Activated CD8-positive, alpha-beta memory T cell treated with anti-CD3 and anti-CD28 coated beads, Interleukin-2, amount 50 U/mL, for 24 hours (primary cell): ENCODE measurements around the gene CCNJL.

Experiments
- DNase-seq: peaks from one replicate; pipeline ENCODE4 v3.0.0-alpha.2; 2020; ENCODE audit errors: extremely low read depth

Gene CCNJL

DNA sequence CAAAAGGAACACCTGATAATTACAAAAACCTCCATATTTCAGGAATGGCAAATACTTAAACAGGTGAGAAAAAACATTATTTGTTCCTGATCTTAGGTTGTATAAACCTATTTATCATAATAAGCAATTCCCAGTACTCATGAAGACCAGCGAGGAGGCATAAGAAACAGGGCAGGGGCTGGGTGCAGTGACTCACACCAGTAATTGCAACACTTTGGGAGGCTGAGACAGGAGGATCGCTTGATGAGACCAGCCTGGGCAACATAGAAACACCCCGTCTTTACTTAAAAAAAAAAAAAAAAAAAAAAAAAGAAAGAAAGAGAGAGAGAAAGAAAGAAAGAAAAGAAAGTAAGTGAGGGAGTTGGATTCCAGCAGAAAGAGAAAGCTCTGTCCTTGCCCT is 21.6 kb downstream of the CCNJL start:
- DNase-seq, result no peak

DNA sequence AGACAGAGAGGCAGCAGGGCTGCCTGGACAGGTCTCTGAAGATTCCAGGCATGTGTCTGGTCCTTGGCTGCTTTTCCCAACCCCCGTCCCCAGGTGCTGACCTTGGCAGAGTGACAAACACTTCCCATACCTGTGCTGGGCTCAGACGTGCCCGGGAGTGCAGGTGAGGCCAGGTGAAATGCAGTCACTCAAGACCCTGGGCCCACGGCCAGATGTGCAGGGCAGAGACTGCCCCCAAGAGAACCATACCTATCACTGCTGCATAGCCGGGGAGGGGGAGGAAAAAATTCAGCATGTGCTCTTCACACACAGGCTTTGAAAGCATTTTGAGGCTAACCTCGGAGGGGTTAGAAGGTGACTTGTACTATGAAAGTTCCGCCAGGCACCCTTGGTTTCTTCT is 22.6 kb downstream of the CCNJL start:
- DNase-seq, result no peak

DNA sequence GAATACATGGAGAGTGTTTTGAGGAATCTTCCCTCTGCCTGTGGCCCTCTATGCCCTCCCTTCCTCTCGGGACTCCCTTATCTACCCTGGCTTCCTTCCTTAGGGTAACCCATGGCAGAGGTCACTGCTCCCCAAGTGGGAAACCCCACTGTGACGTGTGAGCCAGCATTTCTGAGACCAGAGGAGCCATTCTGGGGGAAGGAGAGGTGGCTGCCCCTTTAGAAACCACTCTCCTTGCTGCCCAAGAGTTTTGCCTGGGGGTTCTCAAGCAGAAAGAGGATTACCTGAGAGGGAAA is 23.1 kb downstream of the CCNJL start:
- DNase-seq, result no peak

DNA sequence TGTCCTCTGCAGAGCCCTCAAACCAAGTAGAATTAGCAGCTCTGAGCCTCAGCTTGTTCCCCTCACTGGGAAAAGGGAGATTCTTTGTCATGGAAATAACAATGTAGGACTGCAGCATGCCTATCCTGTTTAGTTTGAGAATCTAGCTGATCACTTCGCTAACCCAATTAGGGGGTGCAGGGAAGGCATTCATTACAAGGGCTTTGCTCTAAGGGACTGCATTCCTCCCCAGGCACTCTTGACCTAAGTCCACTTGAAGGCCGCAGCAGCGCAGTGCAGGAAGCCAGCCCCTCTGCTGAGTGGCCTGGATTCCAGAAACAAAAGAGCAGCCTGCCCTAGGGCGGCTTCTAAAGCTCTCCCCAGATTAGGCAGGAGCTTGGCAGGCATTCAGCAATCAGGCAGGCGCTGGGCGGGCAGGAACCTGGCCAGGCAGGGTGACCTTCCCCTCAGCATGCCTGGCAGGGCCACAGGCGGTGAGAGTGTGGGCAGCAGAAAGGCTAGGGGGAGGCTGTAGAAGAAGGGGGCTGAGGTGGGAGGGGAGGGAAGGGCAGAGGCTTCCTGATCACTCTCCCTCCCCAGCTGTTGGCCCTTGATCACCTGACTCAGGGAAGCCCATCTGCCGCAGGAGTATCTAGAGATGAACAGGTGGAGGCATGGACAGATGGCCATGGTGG is 24.8 kb downstream of the CCNJL start:
- DNase-seq, result no peak

DNA sequence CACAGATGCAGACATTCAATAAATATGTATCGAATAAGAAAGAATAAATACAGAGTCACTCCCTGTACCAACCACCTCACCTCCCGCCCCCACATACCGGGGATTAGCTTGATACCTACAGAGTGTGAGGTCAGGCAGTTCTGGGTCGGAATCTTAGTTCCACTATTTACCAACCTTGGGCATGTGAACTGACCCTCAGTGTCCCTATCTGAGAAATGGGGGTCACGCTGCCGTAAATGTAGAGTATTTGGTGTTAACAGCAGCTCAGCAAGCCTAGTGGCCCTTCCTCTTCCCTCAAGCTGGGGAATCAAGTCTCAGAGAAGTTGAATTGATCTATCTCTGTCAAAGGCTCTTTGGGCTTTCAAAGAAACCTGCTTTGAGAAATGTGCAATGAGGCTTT is 25.4 kb downstream of the CCNJL start:
- DNase-seq, result no peak

DNA sequence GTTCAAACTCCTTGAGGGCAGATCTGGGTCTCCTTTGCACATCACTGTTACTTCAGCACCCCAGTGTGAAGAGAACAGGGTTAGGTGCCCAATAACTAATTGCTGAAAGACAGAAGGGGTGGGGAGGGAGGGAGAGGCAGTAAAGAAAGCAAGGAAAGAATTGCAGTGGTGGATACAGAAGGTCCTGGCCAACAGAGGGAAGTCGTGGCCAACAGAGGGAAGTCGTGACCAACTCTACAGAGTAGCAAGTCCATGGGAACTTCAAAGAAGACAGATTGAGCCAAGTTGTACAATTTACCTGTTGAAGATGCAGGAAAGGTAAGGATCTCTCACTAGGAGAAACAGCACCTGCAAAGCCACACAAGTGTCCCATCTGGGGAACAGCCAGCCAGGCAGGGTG is 27.0 kb downstream of the CCNJL start:
- no peak for DNase-seq

DNA sequence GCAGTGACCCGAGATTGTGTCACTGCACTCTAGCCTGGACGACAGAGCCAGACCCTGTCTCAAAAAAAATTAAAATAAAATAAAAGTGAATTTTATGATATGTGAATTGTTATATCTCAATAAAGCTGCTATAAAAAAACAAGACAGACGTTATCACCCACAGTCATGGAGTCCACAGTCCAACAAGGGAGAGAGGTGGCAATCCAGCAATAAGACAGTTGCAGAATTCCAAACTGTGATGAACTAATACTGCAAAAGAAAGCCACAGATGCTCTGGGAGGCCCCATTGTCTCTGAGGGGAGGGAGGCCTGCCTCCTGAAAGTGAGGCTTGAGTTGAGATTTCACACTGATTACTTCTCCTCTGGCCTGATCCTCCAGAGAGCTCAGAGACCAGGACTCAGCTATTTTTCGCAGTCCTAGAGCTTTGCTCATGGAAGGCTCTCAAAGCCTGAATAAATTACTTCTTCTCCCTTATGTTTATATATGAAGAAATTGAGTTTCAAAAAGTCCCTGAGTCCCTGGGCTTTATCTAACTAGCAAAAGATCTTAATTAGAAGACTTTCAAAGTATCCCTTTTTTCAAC is 28.0 kb downstream of the CCNJL start:
- DNase-seq, result no peak

DNA sequence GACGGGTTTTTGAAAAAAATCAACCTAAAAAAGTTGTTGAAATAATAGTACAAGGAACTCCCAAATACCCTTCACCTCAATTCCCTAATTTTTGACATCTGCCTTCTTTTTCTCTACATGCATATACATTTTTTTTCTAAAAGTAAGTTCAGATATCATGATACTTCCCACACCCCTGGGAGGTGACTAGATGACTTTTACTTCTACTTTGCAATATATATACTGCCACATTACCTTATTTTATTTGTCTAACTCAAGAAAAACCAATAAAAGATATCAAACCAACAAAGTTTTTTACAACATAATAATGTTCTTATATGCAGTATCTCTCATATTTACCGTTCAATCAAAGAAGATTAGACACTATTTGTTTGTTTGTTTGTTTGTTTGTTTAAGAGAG is 31.1 kb downstream of the CCNJL start:
- no peak for DNase-seq

DNA sequence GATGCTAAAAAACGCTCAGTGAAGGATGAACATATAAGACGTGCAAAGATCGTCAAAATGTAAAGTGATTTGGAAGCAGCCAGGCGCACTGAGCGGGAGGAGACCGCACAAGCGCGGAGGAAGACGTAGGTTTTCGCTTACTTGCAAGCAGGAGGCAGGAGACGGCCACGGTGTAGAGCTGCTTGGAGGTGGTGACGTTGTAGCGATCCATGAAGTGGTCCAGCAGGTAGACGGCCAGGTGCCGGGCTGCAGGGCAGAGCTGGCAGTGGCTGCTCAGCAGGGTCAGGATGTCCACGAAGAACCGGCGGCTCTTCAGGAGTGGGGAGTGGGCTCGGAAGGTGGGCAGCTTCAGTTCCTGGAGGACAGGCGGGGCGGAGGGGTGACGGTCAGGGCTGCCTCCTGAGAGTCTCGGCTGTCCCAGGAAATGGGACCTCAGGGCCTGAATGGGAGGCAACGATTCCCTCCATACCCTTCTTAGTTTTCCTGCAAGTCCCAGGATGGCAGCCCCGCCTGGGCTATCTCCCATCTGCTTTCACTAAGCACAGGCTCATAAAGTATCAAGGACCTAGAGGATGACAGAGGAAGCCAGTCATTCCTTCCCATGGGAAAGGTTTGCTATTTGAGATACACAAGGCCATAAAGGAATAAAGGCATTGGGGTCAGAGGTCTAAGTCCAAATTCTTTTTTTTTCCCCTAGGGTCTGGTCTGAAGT is 31.8 kb downstream of the CCNJL start:
- DNase-seq, result no peak

DNA sequence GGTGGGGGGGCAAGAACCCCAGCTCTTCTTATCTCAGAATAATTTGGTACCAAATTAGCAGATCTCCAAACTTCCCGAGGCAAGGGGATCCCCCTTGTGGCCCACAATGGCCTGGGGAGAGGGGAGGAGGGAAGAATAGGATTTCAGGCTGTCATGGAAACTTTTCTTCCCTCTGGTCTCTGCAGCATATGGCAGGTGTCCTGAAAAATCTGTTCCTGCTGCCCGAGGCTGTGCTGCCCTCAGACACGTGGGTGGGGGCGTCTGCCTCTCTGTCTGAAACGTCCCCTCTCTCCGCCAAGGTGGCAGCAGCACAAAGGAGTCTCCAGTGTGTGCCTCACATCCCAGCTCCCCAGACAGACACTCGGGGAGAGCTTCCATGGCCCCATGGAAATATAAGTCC is 34.0 kb downstream of the CCNJL start:
- DNase-seq, result no peak

DNA sequence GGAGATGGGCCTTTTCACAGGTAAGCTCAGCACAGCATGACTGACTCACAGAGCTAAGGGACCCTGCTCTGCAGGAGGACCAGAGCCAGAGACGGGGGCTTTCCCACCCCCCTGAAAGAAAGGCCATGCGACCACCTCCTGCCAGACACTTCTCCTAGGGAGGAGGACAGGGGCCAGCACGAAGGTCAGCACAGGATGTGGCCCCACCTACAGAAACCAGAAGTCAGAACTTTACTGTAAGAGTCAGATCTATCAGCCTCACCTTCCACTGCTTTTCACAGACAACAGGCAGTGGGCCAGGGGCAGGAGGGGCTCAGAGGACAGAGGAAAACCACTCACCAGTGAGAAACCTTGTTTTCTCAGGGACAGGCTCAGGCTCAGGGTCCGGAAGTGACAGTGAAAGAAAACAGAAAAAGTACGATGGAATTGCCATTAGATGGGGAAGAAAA is 37.9 kb downstream of the CCNJL start:
- DNase-seq, result no peak

DNA sequence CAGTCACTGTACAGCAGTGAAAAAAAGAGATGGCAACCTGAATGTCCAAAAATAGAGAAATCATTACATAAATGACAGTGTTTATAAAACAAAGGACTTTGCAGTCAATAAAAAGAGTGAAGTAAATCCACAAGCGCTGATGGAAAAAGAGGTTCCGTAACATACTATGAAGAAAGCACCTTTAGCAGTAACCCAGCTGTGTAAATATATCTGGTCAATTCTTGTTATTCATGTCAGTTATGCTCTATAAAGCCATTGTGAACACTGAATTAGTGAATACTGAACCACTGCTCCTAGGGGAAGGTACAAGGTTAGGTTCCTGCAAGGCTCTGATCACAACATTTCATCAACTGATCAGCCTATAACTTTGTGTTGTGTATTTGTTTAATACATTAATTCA is 39.5 kb downstream of the CCNJL start:
- no peak for DNase-seq

DNA sequence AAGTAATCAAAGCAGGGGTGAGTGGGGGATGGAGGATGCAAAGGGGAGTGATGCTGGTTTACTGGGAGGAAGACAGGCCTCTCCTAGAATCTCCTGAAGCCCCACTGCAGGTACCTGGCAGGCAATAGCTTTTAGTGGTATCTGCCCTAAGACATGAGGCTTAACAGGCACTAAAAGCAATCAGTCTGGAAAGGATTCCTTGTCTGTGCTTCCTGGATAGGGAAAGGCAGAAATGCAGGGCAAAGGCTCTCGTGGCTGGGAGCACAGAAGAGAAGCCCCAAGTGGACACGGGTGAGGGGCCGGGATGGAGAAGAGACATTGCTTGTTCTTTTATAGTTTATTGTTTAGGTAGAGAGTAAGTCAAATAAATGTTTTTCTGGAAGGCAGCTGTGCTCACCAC is 40.1 kb downstream of the CCNJL start:
- DNase-seq, result no peak

DNA sequence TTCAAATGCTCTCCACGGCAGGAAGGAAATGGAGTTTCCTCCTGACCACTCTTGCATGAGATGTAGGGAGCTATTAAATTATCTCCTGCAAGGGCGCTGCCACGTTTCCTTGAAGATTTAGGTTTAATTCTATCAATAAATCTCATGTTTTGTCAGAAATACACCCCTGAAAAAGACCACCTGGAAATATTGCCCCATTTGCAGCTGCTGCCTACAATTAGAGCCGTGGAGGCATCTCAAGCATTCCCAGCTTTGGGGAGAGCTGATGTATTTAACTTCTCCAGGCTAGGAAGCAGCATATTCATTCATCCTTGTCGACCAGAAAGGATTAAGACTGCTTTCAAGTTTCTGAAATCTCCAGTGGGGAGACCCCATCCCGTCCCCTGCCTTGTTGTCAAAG is 40.5 kb downstream of the CCNJL start:
- no peak for DNase-seq

DNA sequence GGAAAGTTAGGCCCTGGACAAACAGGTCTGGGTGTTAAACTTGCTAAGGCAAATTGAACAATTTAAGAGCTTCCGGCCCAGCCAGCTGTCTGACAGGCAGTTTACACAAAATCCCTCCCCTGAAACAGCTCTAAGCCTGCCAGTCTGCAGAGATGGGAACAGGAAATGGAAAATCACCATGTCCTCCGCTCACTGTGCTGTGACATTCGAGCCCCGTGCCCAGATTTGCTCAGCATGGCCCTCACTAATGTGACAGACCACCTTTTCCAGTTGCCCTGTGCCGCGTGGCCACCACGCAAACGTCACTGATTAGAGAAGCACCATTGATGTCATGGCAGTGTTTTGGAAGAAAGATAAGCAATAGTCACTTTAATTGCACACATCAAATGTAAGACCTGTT is 41.0 kb downstream of the CCNJL start:
- DNase-seq, result no peak

DNA sequence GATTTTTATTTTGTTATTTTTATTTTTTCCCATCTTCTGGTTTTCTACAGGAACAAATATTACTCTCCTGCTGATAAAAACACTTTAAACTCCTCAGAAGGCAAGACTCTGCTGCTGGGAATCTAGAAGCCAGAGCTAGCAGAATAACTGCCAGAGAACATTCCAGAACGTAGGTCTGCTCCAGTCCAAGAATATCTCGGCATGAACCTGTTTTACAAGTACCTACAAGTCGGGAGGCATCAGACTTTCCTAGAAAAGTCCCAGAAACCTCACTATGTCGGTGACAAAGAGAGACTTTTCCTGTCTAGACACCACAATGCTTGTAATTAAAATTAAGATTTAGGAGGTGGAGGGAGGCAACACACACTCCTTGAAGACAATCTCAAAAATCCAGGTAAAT is 41.7 kb downstream of the CCNJL start:
- DNase-seq, result no peak

DNA sequence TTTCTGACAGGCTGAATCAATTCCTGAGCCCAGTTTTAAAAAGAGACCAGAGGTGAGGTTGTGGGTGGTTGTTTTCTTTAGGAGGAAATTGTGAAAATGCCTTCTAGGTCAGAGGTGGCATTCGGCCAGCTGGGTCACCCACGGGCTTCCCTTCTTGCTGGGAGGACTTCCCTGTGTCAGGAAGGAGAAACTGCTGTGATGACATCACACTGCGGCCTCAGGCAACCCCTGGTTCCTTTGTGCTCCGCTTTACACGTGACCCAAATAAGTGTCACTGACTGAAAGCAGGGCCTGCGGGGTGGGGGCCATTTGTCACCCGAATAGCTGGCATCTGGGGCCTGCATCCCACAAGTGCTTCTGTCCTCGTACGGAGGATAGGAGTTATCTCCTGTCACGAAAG is 43.3 kb downstream of the CCNJL start:
- DNase-seq, result no peak

DNA sequence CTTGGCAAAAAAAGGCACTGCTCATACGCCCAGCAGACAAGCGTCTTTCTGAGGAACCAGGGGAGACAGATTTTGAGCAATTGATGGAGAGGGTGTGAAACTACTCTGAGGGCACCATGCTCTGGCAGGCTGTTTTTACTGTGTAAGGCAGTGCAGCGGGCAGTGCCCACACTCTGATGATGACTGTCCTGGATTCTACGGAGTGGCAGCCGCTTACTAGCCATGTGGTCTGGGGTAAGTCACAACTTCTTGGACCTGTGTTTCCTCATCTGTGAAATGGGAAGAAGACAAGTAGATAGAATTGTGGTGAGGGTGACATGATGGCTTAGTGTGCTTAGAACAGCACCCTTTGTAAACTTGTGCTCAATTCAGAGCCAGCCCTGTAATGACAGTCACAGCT is 44.2 kb downstream of the CCNJL start:
- DNase-seq, result no peak

DNA sequence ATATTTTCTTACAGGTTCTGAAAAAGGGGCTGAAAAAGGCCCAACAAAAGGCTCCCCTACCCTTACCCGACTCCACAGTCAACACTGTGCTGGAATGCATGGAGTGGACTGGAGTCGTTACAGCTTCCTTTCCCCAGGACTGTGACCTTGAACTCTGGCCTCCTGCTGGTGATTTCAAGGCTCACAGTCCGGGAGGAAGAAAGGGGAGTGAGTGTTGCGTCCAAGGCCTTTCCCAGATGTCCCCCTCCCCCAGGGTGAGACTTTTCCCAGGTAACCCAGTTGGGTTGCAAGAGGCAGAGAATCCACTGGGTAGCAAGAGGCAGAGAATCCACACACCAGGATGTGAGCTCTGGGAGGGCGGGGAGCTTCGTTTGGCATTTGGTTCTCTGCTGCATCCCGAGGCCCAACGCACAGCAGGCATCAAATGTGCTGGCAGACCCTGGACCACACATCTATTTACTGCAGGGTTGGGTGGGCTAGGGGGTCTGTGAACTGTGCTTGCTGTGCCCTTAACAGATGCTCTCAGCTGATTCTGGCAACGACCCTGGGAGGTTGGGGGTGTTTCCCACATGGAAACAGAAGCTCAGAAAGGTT is 45.5 kb downstream of the CCNJL start:
- no peak for DNase-seq

DNA sequence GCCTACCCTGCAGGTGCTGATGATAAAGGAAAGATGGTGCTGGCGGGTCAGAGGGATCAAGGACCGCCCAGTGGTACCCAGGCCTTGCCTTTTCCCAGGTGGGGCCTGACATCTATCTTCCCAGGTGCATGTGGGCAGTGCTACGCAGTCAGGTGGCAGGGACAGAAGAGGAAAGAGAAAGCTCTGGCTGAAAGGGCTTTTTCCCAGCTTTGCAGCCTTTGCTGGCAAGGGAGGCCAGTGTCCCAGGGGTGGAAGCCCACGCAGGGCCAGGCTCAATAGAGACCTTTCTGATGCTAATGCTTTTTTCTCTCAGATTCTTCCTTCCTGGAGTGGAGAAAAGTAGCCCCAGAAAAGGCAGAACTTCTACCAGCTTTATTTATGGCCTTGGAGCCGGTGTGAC is 46.3 kb downstream of the CCNJL start:
- no peak for DNase-seq

DNA sequence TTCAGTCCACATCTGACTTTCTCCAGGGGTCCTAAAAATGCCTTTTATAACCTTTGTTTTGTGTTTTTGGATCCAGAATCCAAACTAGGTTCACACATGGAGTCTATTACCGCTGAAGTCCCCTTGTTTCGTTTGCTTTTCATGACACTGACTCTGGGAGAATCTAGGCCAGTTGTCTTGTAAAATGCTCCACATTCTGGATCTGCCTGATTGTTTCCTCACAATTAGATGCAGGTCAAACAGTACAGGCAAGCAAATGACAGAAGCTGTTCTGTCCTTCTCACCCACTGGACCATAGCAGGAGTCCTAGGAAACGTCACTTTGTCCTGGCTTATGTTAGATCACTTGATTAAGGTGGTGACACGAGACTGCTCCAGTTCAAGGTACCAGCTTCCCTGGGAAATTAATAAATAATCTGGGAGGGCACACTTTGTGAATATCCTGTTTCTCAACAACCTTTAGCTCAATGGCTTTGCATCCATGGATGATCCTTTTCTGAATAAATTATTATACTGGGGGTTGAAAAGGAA is 49.0 kb downstream of the CCNJL start:
- DNase-seq, result no peak

DNA sequence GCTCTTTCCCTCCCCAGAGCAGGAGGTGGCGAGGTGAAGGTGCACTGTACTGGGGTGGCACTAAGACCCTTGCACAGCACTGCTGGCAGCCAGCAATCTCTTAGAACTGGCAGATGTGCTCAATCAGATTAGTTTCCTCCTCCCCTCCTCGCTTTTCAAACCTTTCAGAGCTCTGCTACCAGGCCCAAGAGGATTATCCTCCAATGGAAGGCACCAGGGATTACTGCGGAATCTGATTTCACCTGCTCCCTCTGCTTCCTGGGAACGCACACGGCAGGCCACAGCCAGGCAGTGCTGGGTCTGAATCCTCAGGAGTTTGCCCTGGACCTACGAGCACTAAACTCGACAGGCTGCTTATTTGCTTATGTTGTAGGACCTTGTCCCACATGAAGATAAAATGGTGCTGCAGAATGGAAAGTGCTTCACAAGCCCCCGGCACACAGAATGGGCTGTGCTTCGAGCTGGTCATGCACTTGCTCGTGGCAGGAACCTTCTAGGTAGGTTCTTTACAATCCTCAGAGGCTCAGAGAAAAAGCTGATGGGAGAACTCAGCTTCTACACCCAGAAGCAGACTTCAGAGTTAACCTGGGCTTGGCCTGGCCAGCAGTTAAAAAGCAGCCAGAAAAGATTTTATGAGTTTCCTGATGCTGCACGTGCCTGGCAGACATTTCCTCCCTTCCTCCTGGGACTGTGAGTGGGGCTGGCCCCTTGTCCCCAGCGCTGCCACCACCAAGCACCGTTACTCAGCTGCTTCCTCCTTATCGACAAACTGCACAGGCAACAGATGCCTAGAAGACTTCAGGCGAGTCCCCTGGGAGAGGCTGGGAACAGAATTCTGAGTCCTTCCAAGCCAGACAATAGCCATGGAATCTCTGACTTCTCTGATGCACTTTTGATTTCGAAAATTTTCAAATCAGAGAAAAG is 50.0 kb downstream of the CCNJL start:
- no peak for DNase-seq
